H9 (cell line): Measurements from ENCODE around the gene SLC45A1. TPM values are rescaled to one million over a fixed set of nuclear protein-coding genes. Genes with fewer than 3 reads are reported as not detected.

ENCODE experiments used
- DNase-seq: peaks from one replicate; pipeline ENCODE4 v3.0.0-alpha.2; 2017
- H2AFZ ChIP-seq: one replicate; pipeline ENCODE4 v1.6.1; 2013; ENCODE audit warnings: mild to moderate bottlenecking, low read length, control low read depth, moderate library complexity
- H2AK5ac ChIP-seq: 2 replicates; pipeline ENCODE4 v1.6.1; 2013; ENCODE audit warnings: low read length, control low read depth, mixed read lengths; ENCODE audit not compliant: insufficient read length
- H2BK120ac ChIP-seq: one replicate; pipeline ENCODE4 v1.6.1; 2013; ENCODE audit warnings: low read depth, mild to moderate bottlenecking, low read length, control low read depth, inconsistent platforms; ENCODE audit not compliant: poor library complexity, severe bottlenecking
- H2BK12ac ChIP-seq: 2 replicates; pipeline ENCODE4 v1.6.1; 2013; ENCODE audit warnings: low read length, control low read depth, mixed read lengths, low read depth; ENCODE audit not compliant: insufficient read length
- H2BK15ac ChIP-seq: 2 replicates; pipeline ENCODE4 v1.6.1; 2013; ENCODE audit warnings: low read depth, low read length, control low read depth
- H2BK20ac ChIP-seq: one replicate; pipeline ENCODE4 v1.6.1; 2013; ENCODE audit warnings: low read depth, mild to moderate bottlenecking, low read length, control low read depth, inconsistent platforms; ENCODE audit not compliant: poor library complexity, severe bottlenecking
- H2BK5ac ChIP-seq: 2 replicates; pipeline ENCODE4 v1.6.1; 2013; ENCODE audit warnings: low read length, control low read depth, mixed read lengths; ENCODE audit not compliant: insufficient read length
- H3K14ac ChIP-seq: 2 replicates; pipeline ENCODE4 v1.6.1; 2013; ENCODE audit warnings: low read length, control low read depth; ENCODE audit not compliant: insufficient read depth
- H3K18ac ChIP-seq: 2 replicates; pipeline ENCODE4 v1.6.1; 2013; ENCODE audit warnings: low read depth, mild to moderate bottlenecking, mixed read lengths, low read length, control low read depth; ENCODE audit not compliant: insufficient read length
- H3K23ac ChIP-seq: 2 replicates; pipeline ENCODE4 v1.6.1; 2013; ENCODE audit warnings: low read length, control low read depth, mixed read lengths, low read depth; ENCODE audit not compliant: insufficient read length
- H3K23me2 ChIP-seq: 2 replicates; pipeline ENCODE4 v1.6.1; 2013; ENCODE audit warnings: low read depth, mild to moderate bottlenecking, mixed read lengths, low read length, control low read depth; ENCODE audit not compliant: insufficient read length, poor library complexity, severe bottlenecking
- H3K27ac ChIP-seq: 2 replicates; pipeline ENCODE4 v1.5.1; 2013; ENCODE audit warnings: low read length, control low read depth, mixed read lengths, low read depth; ENCODE audit not compliant: insufficient read length
- H3K27me3 ChIP-seq: 2 replicates; pipeline ENCODE4 v1.6.1; 2013; ENCODE audit warnings: low read length, control low read depth, inconsistent platforms; ENCODE audit not compliant: insufficient read depth
- H3K4ac ChIP-seq: 2 replicates; pipeline ENCODE4 v1.6.1; 2013; ENCODE audit warnings: low read depth, mild to moderate bottlenecking, control low read depth, inconsistent platforms, low read length, moderate library complexity
- H3K4me1 ChIP-seq: 2 replicates; pipeline ENCODE4 v1.6.1; 2013; ENCODE audit warnings: low read length, control low read depth, inconsistent platforms; ENCODE audit not compliant: insufficient read depth
- H3K4me2 ChIP-seq: 2 replicates; pipeline ENCODE4 v1.6.1; 2013; ENCODE audit warnings: low read length, control low read depth, mixed read lengths; ENCODE audit not compliant: insufficient read length, insufficient read depth
- H3K56ac ChIP-seq: 2 replicates; pipeline ENCODE4 v1.6.1; 2013; ENCODE audit warnings: low read depth, mild to moderate bottlenecking, mixed read lengths, low read length, control low read depth; ENCODE audit not compliant: insufficient read length
- H3K79me1 ChIP-seq: 2 replicates; pipeline ENCODE4 v1.6.1; 2013; ENCODE audit warnings: low read depth, mild to moderate bottlenecking, moderate library complexity, low read length, control low read depth, inconsistent platforms; ENCODE audit not compliant: insufficient read depth, poor library complexity, severe bottlenecking
- H3K79me2 ChIP-seq: 2 replicates; pipeline ENCODE4 v1.6.1; 2013; ENCODE audit warnings: low read length, control low read depth, inconsistent platforms; ENCODE audit not compliant: insufficient read depth
- H3K9ac ChIP-seq: 2 replicates; pipeline ENCODE4 v1.6.1; 2013; ENCODE audit warnings: low read length, control low read depth, mixed read lengths; ENCODE audit not compliant: insufficient read length; ENCODE audit errors: extremely low read depth
- H3K9me3 ChIP-seq: one replicate; pipeline ENCODE4 v1.6.1; 2013; ENCODE audit warnings: low read depth, low read length, inconsistent platforms; ENCODE audit not compliant: control insufficient read depth
- H3T11ph ChIP-seq: one replicate; pipeline ENCODE4 v1.6.1; 2013; ENCODE audit warnings: mild to moderate bottlenecking, low read length, control low read depth, inconsistent platforms
- H4K20me1 ChIP-seq: one replicate; pipeline ENCODE4 v1.6.1; 2013; ENCODE audit not compliant: control insufficient read depth, insufficient read length, insufficient read depth
- H4K5ac ChIP-seq: 2 replicates; pipeline ENCODE4 v1.6.1; 2013; ENCODE audit warnings: low read depth, mild to moderate bottlenecking, mixed read lengths, low read length, control low read depth; ENCODE audit not compliant: insufficient read length
- H4K8ac ChIP-seq: replicated peaks from 2 replicates; pipeline ENCODE4 v1.6.1; 2013; ENCODE audit warnings: low read length, control low read depth, mixed read lengths, low read depth; ENCODE audit not compliant: insufficient read length
- H4K91ac ChIP-seq: 2 replicates; pipeline ENCODE4 v1.6.1; 2013; ENCODE audit warnings: low read depth, mild to moderate bottlenecking, moderate library complexity, mixed read lengths, low read length, control low read depth; ENCODE audit not compliant: insufficient read length
- H3K27ac Mint-ChIP-seq, 3 experiments: 2 replicates in 2 of 3; 3 replicates in 1 of 3; pipeline ENCODE4 v1.8.0; 2020 to 2021; ENCODE audit warnings: mixed read lengths in 3 of 3, mild to moderate bottlenecking in 1 of 3, moderate library complexity in 1 of 3
- H3K27me3 Mint-ChIP-seq: 2 replicates; pipeline ENCODE4 v1.8.0; 2021; ENCODE audit warnings: low read depth, mild to moderate bottlenecking, moderate library complexity, mixed read lengths
- H3K36me3 Mint-ChIP-seq, 3 experiments: 2 replicates in 2 of 3; 3 replicates in 1 of 3; pipeline ENCODE4 v1.8.0; 2020 to 2021; ENCODE audit warnings: low read depth in 3 of 3, mixed read lengths in 3 of 3; ENCODE audit not compliant: insufficient read depth in 1 of 3
- H3K4me1 Mint-ChIP-seq, 2 experiments: 2 replicates each; pipeline ENCODE4 v1.8.0; 2020; ENCODE audit warnings: mixed read lengths in 2 of 2
- H3K4me3 Mint-ChIP-seq, 2 experiments: 2 replicates in 1 of 2; 3 replicates in 1 of 2; pipeline ENCODE4 v1.8.0; 2020 to 2021; ENCODE audit warnings: mild to moderate bottlenecking in 2 of 2, mixed read lengths in 2 of 2, moderate library complexity in 1 of 2
- H3K9me3 Mint-ChIP-seq, 2 experiments: 2 replicates in 1 of 2; 3 replicates in 1 of 2; pipeline ENCODE4 v1.8.0; 2020; ENCODE audit warnings: mild to moderate bottlenecking in 2 of 2, mixed read lengths in 2 of 2, moderate library complexity in 1 of 2
- CTCF ChIP-seq: fragments of 200-600 bp; sonication (generic); conservative IDR thresholded peaks from 3 replicates; pipeline ENCODE4 v1.8.0; 2021; ENCODE audit warnings: antibody characterized with exemption, mild to moderate bottlenecking
- WGBS: extraction: QIAGEN DNeasy Blood & Tissue Kit; methylation state at CpG from one replicate; pipeline ENCODE4 v1.1.7; 2013; ENCODE audit warnings: missing lambda C conversion rate, low lambda C conversion rate, mixed read lengths; ENCODE audit not compliant: insufficient read length; ENCODE audit errors: extremely low coverage; 5-methylcytosine and 5-hydroxymethylcytosine counted together
- total RNA-seq: library from RNA; stranded (reverse); gene quantifications from 2 replicates; pipeline ENCODE4 v1.2.1, GENCODE V29; 2021

Gene SLC45A1
- total RNA-seq, 1 experiment from 2014 or later: 0.63 TPM

- Histone ChIP-seq H4K5ac (no peak overlapping the region), H2BK5ac (no peak overlapping the region), H3K4me2 (no peak overlapping the region), H2BK120ac (no peak overlapping the region), H3K14ac (no peak overlapping the region), H4K91ac (no peak overlapping the region), H3K9me3 (no peaks in the 10 kb centered on the region), H2BK20ac (no peak overlapping the region), H3K79me2 (no peaks in the 10 kb centered on the region), H3K27ac (no peak overlapping the region), H4K8ac (no peak overlapping the region), H3K9ac (no peak overlapping the region), H3K79me1 (no peaks in the 10 kb centered on the region), H3K23me2 (no peaks in the 10 kb centered on the region), H3K4ac (no peak overlapping the region), H2AFZ (no peak overlapping the region), H2BK12ac (no peak overlapping the region), H2AK5ac (no peak overlapping the region), H3K27me3 (no peaks in the 10 kb centered on the region), H4K20me1 (no peaks in the 10 kb centered on the region), H3K4me1 (no peaks in the 10 kb centered on the region), H3K18ac (no peak overlapping the region), H3T11ph (no peak overlapping the region), H2BK15ac (no peak overlapping the region), H3K56ac (no peak overlapping the region), H3K23ac (no peak overlapping the region)
- no peak for TF ChIP-seq CTCF
- no peaks in the 10 kb centered on the region; the same call in none of the 2 replicates for H3K27me3 Mint-ChIP-seq
- peaks cover 52 to 80% (median 74%) of the 10 kb centered on the region in 3 experiments; a peak in 6 of 7 replicates for H3K36me3 Mint-ChIP-seq
- H3K27ac Mint-ChIP-seq: no peak overlapping the region
- H3K9me3 Mint-ChIP-seq: no peaks in the 10 kb centered on the region
- DNase-seq: no peak
- peaks cover 0 to 2% of the 10 kb centered on the region in 2 experiments; a peak in 1 of 4 replicates for H3K4me1 Mint-ChIP-seq
- no CpG with 5 or more reads among the region's 26 CpGs for WGBS
- H3K4me3 Mint-ChIP-seq: no peak overlapping the region
Observed at GRCh38 chr1:8360493-8361197, 42.7 kb downstream of the SLC45A1 start.
